Superior temporal gyrus (tissue), 1 donor: Measurements from ENCODE around the gene DDR2.
A peak's percentile ranks its signal among the peaks of the same experiment; 100 is the strongest.
"Not testable (repeated sequence)": the region's sequence is repeated elsewhere in the genome, so short reads cannot be mapped to it uniquely, and the experiment has no call there.

Source experiments
- DNase-seq: peaks from one replicate; pipeline ENCODE4 v3.0.0-alpha.2; 2016; ENCODE audit errors: extremely low spot score

DDR2 gene

DNA sequence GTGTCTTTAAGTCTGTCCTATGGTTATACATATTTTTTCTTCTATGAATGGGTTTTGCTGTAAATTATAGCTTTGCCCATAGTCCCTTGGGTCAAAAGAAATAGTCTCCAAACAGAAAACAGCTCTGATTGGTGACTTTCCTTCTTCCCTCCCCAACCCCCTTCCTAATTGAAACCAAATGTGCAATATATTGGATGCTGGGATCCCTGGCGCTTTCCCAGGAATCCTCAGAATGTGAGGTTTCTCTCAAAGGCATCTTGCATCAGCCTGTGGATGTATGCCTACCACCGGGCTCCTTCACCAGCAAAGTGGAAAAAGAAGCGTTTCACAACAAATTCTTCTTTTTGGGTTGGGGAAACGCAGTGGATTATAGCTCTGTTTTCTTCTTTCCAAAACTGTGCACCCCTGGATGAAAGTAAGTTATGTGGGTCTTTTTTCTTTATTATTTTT, at the start of gene DDR2:
Gene DDR2 (plus strand): TSS at position 248 of the 450 bp plus-strand sequence. CDS start 86,600 bp downstream, outside the sequence.
- no peak for DNase-seq

- not testable (repeated sequence) for DNase-seq
Measured at GRCh38 chr1:162582901-162583300, 49.4 kb upstream of the DDR2 start.

GRCh38 chr1:162585101-162585500, 47.2 kb upstream of the DDR2 start:
- DNase-seq: not testable (repeated sequence)

GRCh38 chr1:162587347-162587746, 44.9 kb upstream of the DDR2 start:
- no peak for DNase-seq

GRCh38 chr1:162587761-162588260, 44.5 kb upstream of the DDR2 start:
- no peak for DNase-seq

GRCh38 chr1:162590101-162590500, 42.2 kb upstream of the DDR2 start:
- no peak for DNase-seq

DNA sequence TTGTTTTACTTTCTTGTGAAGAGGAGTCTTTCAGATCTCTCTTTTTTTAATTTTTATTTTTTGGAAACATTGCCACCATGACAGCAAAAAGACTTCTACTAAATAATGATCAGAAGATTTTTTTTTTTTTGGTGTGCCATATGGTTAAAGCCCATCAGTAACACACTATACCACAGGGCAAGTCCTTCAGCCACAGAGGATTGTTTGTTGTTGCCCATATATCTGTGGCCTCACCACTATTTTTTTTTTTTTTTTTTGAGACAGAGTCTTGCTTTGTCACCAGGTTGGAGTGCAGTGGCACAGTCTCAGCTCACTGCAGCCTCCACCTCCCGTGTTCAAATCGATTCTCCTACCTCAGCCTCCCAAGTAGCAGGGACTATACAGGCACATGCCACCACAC, 41.6 kb upstream of the DDR2 start:
- DNase-seq: no peak

DNA sequence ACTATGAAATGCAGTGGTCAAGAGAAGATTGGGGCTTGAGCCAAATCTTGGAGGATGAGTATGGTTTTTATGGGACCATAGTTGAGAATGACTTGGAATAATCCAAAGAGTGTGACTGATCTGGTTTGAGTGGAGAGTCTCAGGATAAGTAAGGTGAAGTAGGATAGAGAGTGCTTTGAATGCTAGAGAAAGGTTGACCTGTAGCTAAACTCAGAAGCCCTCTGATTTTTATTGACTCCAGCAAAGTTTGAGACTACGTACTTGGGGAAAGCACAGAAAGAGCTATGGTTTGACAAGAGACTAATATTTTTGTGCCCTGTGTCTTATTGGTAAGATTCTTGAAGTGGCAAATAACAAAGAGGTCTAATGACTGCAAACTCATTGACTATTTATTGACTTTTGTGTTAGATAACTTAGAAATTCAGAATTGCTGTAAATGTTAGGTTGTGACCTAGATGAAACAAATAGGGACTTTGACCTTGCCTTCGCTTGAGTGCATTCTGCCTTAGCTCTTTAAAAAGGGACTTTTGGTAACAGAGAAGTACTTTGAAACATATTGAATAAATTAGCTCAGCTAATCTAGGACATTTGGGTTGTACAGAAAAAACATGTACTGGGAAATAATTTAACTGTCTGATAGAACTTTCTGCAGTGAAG, 35.6 kb upstream of the DDR2 start:
- no peak for DNase-seq

DNA sequence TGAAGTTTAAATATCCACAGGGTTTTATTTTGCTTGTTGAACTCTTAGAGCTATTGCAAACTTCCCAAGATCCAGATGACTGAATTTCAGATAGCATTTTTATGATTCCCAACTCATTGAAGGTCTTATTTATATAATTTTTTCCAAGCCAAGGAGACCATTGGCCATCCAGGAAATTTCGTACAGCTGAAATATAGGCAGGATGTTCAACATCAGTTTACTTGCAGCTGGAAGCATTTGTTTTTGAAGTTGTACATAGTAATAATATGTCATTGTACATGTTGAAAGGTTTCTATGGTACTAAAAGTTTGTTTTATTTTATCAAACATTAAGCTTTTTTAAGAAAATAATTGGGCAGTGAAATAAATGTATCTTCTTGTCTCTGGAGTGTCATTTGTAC, 32.8 kb upstream of the DDR2 start:
- DNase-seq: no peak

GRCh38 chr1:162603117-162603516, 29.1 kb upstream of the DDR2 start:
- not testable (repeated sequence) for DNase-seq

DNA sequence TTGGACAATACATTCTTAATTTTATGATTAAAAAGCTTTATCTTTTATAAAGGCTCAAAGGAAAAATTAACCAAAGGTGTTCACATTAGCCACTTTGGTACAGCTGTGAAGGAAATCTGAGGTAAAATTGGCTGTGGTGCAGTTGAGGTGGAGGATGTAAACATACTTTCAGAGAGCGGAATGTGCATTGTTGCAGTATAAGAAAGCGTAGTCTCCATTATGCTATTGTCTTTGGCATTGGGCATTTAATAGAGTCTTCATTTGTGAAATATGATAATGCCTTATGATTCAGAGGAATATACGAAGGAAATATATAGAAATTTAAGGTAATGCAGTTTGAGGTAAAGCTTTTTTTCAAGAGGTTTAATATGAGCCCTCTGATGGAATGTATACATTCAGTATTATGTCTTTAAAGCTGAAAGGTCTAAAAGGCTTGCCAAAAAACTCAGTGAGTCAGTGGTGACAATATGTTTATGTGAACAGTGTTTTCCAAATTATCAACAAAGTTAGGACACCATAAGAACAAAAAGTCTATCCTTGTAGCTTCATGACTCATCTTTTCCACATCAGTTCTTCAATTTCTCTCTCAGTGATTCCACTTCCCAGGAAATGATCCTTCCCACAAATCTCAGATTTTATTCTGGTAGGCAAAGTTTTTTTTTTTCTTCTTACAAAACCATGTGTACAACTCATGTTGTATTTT, 26.9 kb upstream of the DDR2 start:
- peak; percentile 41 for DNase-seq

GRCh38 chr1:162609306-162609705, 23.0 kb upstream of the DDR2 start:
- DNase-seq: no peak

DNA sequence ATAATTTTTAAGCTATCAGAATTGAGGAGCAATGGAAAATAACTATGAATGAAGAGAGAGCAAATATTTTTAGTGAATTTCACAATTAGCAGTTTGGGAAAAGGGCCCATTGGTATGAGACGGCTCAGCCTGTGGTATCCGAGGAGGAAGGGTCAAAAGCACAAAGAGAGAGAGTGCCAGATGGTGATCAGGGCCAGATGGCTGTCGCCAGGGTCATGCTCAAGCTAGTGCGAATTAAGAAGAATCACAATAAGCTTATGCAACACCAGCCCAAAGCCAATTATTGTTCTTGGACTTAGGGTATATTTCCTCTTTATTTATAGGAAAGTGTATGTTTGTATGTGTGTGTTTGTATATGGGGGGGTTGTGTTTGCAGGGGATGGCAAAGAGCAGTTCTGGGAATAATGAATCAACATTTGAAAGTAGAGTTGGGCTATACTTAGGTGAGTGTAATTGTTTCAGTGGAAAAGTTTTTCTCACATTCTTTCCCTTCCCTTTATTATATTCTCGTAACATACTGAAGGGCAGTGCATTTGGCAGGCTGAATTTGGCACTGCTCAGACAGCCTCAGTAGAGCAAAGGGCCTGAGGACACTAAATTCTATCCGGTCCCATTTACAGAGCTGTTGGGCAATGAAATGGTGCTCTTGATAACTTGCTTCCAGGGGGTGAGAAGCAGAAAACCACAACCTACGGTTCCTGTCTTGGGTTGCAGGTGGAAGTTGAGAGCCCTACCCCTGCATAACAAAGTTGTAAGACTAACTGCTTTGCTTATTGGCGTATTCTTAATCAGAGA, 19.5 kb upstream of the DDR2 start:
- DNase-seq: no peak

DNA sequence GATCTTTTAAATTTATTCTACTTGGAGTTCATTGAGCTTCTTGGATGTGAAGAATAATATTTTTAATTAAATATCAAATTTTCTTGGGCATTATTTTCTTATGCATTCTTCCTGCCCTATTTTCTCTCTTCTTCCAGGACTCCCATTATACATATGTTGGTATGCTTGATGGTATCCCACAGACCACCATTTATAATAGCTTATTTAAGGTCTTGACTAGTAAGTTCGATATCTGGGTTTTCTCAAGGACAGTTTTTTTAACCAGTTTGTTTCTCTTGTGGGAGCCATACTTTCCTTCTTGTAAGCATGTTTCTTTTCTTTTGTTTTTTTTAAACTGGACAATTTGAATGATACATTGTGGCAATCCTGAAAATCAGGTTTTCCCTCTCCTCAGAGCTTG, 15.4 kb upstream of the DDR2 start:
- no peak for DNase-seq

DNA sequence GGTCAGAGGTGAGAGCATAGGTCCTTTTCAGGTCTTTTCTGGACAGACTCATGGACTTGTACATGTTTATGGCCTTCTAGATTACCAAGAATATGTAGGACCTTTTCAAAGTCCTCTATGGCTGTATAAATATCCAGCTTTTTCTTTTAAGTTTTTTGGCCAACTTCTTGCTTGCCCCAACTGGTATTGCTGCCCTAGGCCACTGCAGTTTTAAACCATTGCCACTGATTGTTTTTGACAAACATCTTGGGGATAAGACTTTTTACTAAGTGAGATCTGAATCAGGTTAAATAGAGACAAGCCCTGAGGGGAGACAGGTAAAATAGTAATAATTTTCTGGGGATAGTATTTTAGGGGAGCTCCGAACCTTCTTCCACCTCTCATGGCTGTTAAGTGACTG, 14.8 kb upstream of the DDR2 start:
- DNase-seq: no peak

- DNase-seq: no peak
Measured at GRCh38 chr1:162619076-162619475, 13.2 kb upstream of the DDR2 start.

DNA sequence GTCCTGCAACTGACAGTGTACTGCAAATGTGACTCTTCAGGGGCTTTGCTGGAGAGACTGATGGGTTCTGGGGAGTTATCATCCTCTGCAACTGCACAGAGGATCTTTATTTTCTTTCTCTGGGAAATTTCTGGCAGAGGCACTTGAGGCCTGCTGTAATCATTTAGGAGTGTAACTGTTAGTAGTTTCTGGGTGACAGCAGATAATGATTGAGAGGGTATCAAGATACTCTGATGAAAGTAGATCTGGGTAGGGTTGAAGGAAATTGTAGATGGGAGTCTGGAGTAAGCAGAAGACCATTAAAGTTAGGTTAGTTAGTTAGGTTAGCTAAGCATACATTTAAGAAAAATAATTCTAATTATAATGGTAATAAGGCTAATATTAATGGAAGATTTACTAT, 11.0 kb upstream of the DDR2 start:
- no peak for DNase-seq

DNA sequence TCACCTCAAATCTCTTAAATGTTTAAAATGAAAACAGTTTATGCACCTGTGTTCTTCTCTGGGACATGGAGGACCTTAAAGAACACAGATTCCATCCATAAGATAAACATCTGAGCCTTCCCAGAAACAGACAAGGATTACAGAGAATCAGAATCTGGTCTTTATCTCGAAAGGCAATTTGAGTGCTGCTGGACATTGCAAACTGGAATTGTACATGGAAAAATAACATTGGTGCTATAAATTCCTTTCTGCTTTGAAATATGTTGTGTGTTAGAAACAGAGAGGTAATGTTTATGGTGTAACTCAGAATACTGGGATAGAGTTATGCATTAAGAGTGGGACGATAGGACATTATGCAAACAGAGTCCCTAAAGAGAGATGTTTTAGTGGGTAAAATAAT, 6.6 kb upstream of the DDR2 start:
- DNase-seq: no peak

GRCh38 chr1:162626094-162626493, 6.2 kb upstream of the DDR2 start:
- DNase-seq: no peak

- DNase-seq: no peak
Measured at GRCh38 chr1:162626761-162627160, 5.5 kb upstream of the DDR2 start.

- DNase-seq: no peak
Measured at GRCh38 chr1:162627662-162628296, 4.5 kb upstream of the DDR2 start.

DNA sequence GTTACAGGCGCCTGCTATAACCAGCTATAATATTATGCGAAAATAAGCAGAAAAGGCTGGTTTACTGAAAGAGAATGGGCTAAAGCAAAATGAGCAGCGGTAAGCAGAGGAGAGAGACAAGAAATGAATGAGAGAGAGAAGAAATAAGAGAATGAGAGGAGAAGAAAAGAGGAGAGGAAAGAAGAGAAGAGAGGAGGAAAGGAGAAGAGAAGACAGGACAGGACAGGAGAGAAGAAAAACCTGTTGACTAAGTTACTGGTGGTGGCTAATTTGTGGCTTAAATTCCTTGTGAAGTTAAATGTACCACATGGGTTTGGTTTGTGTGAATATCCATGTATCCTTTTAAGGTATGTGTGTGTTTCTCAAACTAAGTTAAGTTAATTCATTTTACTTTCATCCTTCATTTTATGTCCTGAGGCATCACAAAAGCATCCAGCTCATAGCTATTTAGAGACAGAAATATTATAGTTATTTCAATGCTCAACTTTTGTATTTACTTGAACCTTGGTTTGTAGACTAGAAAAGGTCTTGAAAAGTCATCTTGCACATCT, 3.1 kb upstream of the DDR2 start:
- DNase-seq: no peak
